ENCODE measurements around the gene INTS13. TPM values are rescaled to one million over a fixed set of nuclear protein-coding genes. Genes with fewer than 3 reads are reported as not detected.
"Not testable (repeated sequence)": the region's sequence is repeated elsewhere in the genome, so short reads cannot be mapped to it uniquely, and the experiment has no call there.

INTS13 gene
- total RNA-seq, 1 experiment from 2014 or later: 21.2 TPM

GRCh38 chr12:26878661-26879119 is 59.1 kb downstream of the INTS13 start:
- in situ Hi-C loops (cut with HindIII; ENCODE audit: low pct_unique_long_range_greater_than_20kb, low sequenced_read_pairs): no loop called here
- no peak for DNase-seq (ENCODE audit: low read depth)

- in situ Hi-C loops (cut with HindIII; ENCODE audit: low pct_unique_long_range_greater_than_20kb, low sequenced_read_pairs): no loop called here
Measured at GRCh38 chr12:26874501-26875296, 63.1 kb downstream of the INTS13 start.

GRCh38 chr12:26872625-26873024 is 65.2 kb downstream of the INTS13 start:
- in situ Hi-C loops (cut with HindIII; ENCODE audit: low pct_unique_long_range_greater_than_20kb, low sequenced_read_pairs): no loop called here
- DNase-seq (ENCODE audit: low read depth): no peak

More at GRCh38 chr12:26874501-26875296, 63.1 kb downstream of the INTS13 start:
- DNase-seq (ENCODE audit: low read depth): no peak

GRCh38 chr12:26871985-26872384 is 65.8 kb downstream of the INTS13 start:
- in situ Hi-C loops (cut with HindIII; ENCODE audit: low pct_unique_long_range_greater_than_20kb, low sequenced_read_pairs): no loop called here
- DNase-seq (ENCODE audit: low read depth): no peak

GRCh38 chr12:26870491-26871419 is 67.0 kb downstream of the INTS13 start:
- in situ Hi-C loops (cut with HindIII; ENCODE audit: low pct_unique_long_range_greater_than_20kb, low sequenced_read_pairs): no loop called here
- no peak for DNase-seq (ENCODE audit: low read depth)

- in situ Hi-C loops (cut with HindIII; ENCODE audit: low pct_unique_long_range_greater_than_20kb, low sequenced_read_pairs): no loop called here
- no peak for DNase-seq (ENCODE audit: low read depth)
Measured at GRCh38 chr12:26869908-26870459, 67.8 kb downstream of the INTS13 start.

GRCh38 chr12:26869104-26869494 is 68.7 kb downstream of the INTS13 start:
- in situ Hi-C loops (cut with HindIII; ENCODE audit: low pct_unique_long_range_greater_than_20kb, low sequenced_read_pairs): no loop called here
- DNase-seq (ENCODE audit: low read depth): no peak

- DNase-seq (ENCODE audit: low read depth): no peak
- in situ Hi-C loops (cut with HindIII; ENCODE audit: low pct_unique_long_range_greater_than_20kb, low sequenced_read_pairs): no loop called here
Measured at GRCh38 chr12:26868447-26869103, 69.2 kb downstream of the INTS13 start.

GRCh38 chr12:26867080-26867479 is 70.7 kb downstream of the INTS13 start:
- no peak for DNase-seq (ENCODE audit: low read depth)
- in situ Hi-C loops (cut with HindIII; ENCODE audit: low pct_unique_long_range_greater_than_20kb, low sequenced_read_pairs): no loop called here

GRCh38 chr12:26863515-26863914 is 74.3 kb downstream of the INTS13 start:
- in situ Hi-C loops (cut with HindIII; ENCODE audit: low pct_unique_long_range_greater_than_20kb, low sequenced_read_pairs): no loop called here
- DNase-seq (ENCODE audit: low read depth): no peak

- in situ Hi-C loops (cut with HindIII; ENCODE audit: low pct_unique_long_range_greater_than_20kb, low sequenced_read_pairs); DNase-seq (ENCODE audit: low read depth): not testable (repeated sequence)
Measured at GRCh38 chr12:26862787-26863186, 75.0 kb downstream of the INTS13 start.

- DNase-seq (ENCODE audit: low read depth): no peak
- in situ Hi-C loops (cut with HindIII; ENCODE audit: low pct_unique_long_range_greater_than_20kb, low sequenced_read_pairs): no loop called here
Measured at GRCh38 chr12:26861690-26862089, 76.1 kb downstream of the INTS13 start.

- DNase-seq (ENCODE audit: low read depth): no peak
- in situ Hi-C loops (cut with HindIII; ENCODE audit: low pct_unique_long_range_greater_than_20kb, low sequenced_read_pairs): no loop called here
Measured at GRCh38 chr12:26857465-26858176, 80.2 kb downstream of the INTS13 start.

GRCh38 chr12:26855337-26855736 is 82.4 kb downstream of the INTS13 start:
- no peak for DNase-seq (ENCODE audit: low read depth)
- in situ Hi-C loops (cut with HindIII; ENCODE audit: low pct_unique_long_range_greater_than_20kb, low sequenced_read_pairs): no loop called here
